IMR-90 (cell line): ENCODE data around the gene PNPLA5. TPM values are rescaled to one million over a fixed set of nuclear protein-coding genes. Genes with fewer than 3 reads are reported as not detected.

ENCODE experiments used
- ATAC-seq: fragments of 200-7000 bp; cut with Tn5 transposase; 2 replicates; pipeline ENCODE4 v1.9.1; 2020; ENCODE audit warnings: low read depth, mild to moderate bottlenecking, moderate library complexity
- BruUV-seq: library from RNA; stranded (reverse); fragments of 400-500 nt; replicated peaks from 2 replicates; lab custom pipeline; 2021; lab: Mats Ljungman, UMichigan
- CTCF ChIA-PET: fragments of 300-600 bp; formaldehyde crosslinking; extraction: SDS; loops from one replicate; lab custom pipeline; 2021; ENCODE audit warnings: antibody characterized with exemption; lab: Yijun Ruan, JAX
- POLR2A ChIA-PET: fragments of 300-600 bp; sonication (Branson Sonifier 250); formaldehyde crosslinking; loops from one replicate; lab custom pipeline; 2022; ENCODE audit warnings: antibody characterized with exemption; ENCODE audit not compliant: unreplicated experiment; lab: Charles Lee
- DNase-seq: peaks from one replicate; pipeline ENCODE4 v3.0.0; 2013
- H2AFZ ChIP-seq: replicated peaks from 2 replicates; pipeline ENCODE3; 2013; ENCODE audit warnings: low read length, mild to moderate bottlenecking; ENCODE audit not compliant: poor library complexity
- H2AK5ac ChIP-seq: 2 replicates; pipeline ENCODE4 v1.6.1; 2013; ENCODE audit warnings: low read depth, low read length, inconsistent platforms
- H2AK9ac ChIP-seq: replicated peaks from 2 replicates; pipeline ENCODE3; 2013; ENCODE audit warnings: mild to moderate bottlenecking, low read depth, low read length, moderate library complexity; ENCODE audit not compliant: poor library complexity
- H2BK120ac ChIP-seq: 2 replicates; pipeline ENCODE4 v1.6.1; 2013; ENCODE audit warnings: low read depth, low read length, inconsistent platforms
- H2BK15ac ChIP-seq: 3 replicates; pipeline ENCODE4 v1.6.1; 2013; ENCODE audit warnings: low read depth, low read length, inconsistent platforms
- H2BK20ac ChIP-seq: 2 replicates; pipeline ENCODE4 v1.6.1; 2013; ENCODE audit warnings: low read depth, mild to moderate bottlenecking, inconsistent platforms, low read length, moderate library complexity
- H2BK5ac ChIP-seq: 2 replicates; pipeline ENCODE4 v1.6.1; 2013; ENCODE audit warnings: mild to moderate bottlenecking, low read depth, low read length, inconsistent platforms; ENCODE audit not compliant: poor library complexity, severe bottlenecking
- H3K14ac ChIP-seq: replicated peaks from 2 replicates; pipeline ENCODE4 v1.6.1; 2013; ENCODE audit warnings: low read depth, low read length, inconsistent platforms
- H3K18ac ChIP-seq: 2 replicates; pipeline ENCODE4 v1.6.1; 2013; ENCODE audit warnings: low read depth, low read length, control low read depth
- H3K23ac ChIP-seq: 2 replicates; pipeline ENCODE4 v1.6.1; 2013; ENCODE audit warnings: low read depth, low read length, inconsistent platforms
- H3K27ac ChIP-seq: 2 replicates; pipeline ENCODE4 v1.5.1; 2013; ENCODE audit warnings: mild to moderate bottlenecking, control low read depth, low read length; ENCODE audit not compliant: insufficient read depth
- H3K27me3 ChIP-seq: 2 replicates; pipeline ENCODE4 v1.6.1; 2013; ENCODE audit warnings: low read length; ENCODE audit not compliant: control insufficient read depth, insufficient read depth
- H3K36me3 ChIP-seq: 2 replicates; pipeline ENCODE4 v1.6.1; 2013; ENCODE audit warnings: low read length, mixed read lengths; ENCODE audit not compliant: control insufficient read depth, insufficient read depth
- H3K4ac ChIP-seq: 2 replicates; pipeline ENCODE4 v1.6.1; 2013; ENCODE audit warnings: low read depth, low read length, inconsistent platforms
- H3K4me1 ChIP-seq: 2 replicates; pipeline ENCODE4 v1.6.1; 2013; ENCODE audit warnings: low read length, mixed read lengths; ENCODE audit not compliant: control insufficient read depth, insufficient read depth
- H3K4me2 ChIP-seq: 2 replicates; pipeline ENCODE4 v1.6.1; 2013; ENCODE audit warnings: low read depth, mild to moderate bottlenecking, control low read depth, low read length, moderate library complexity
- H3K4me3 ChIP-seq: 2 replicates; pipeline ENCODE4 v1.5.1; 2013; ENCODE audit warnings: low read depth, mild to moderate bottlenecking, control low read depth, low read length, moderate library complexity; ENCODE audit not compliant: insufficient read depth
- H3K56ac ChIP-seq: 2 replicates; pipeline ENCODE4 v1.6.1; 2013; ENCODE audit warnings: low read length, inconsistent platforms; ENCODE audit not compliant: insufficient read depth; ENCODE audit errors: extremely low read depth
- H3K79me1 ChIP-seq, 2 experiments: 2 replicates each; pipeline ENCODE4 v1.6.1; 2013; ENCODE audit warnings: low read length in 2 of 2, inconsistent platforms in 1 of 2, low read depth in 1 of 2
- H3K9ac ChIP-seq: 2 replicates; pipeline ENCODE4 v1.6.1; 2013; ENCODE audit warnings: low read depth, low read length, control low read depth
- H3K9me1 ChIP-seq: 2 replicates; pipeline ENCODE4 v1.6.1; 2013; ENCODE audit warnings: low read length, inconsistent platforms; ENCODE audit not compliant: insufficient read depth
- H3K9me3 ChIP-seq: 2 replicates; pipeline ENCODE4 v1.6.1; 2013; ENCODE audit warnings: low read length; ENCODE audit not compliant: control insufficient read depth, insufficient read depth
- H4K20me1 ChIP-seq: 2 replicates; pipeline ENCODE4 v1.6.1; 2013; ENCODE audit warnings: low read length, inconsistent platforms; ENCODE audit not compliant: insufficient read depth
- H4K5ac ChIP-seq: 2 replicates; pipeline ENCODE4 v1.6.1; 2013; ENCODE audit warnings: mild to moderate bottlenecking, low read depth, low read length, control low read depth
- H4K8ac ChIP-seq, 2 experiments: 2 replicates each; pipeline ENCODE4 v1.6.1; 2013; ENCODE audit warnings: low read depth in 2 of 2, low read length in 2 of 2, control low read depth in 1 of 2, inconsistent platforms in 1 of 2
- H4K91ac ChIP-seq: 2 replicates; pipeline ENCODE4 v1.6.1; 2013; ENCODE audit warnings: low read depth, low read length, inconsistent platforms; ENCODE audit not compliant: insufficient read depth
- BHLHE40 ChIP-seq: fragments of 150-350 bp; IDR thresholded peaks from 2 replicates; pipeline ENCODE4 v1.6.1; 2016; ENCODE audit warnings: mild to moderate bottlenecking, low read depth, low read length
- CEBPB ChIP-seq: IDR thresholded peaks from 2 replicates; pipeline ENCODE4 v1.6.1; 2012; ENCODE audit warnings: low read depth, low read length, improper control_type of control experiment
- CHD1 ChIP-seq: IDR thresholded peaks from 2 replicates; pipeline ENCODE4 v1.6.1; 2012; ENCODE audit warnings: low read depth, low read length, improper control_type of control experiment
- FOS ChIP-seq: fragments of 150-350 bp; IDR thresholded peaks from 2 replicates; pipeline ENCODE4 v1.6.1; 2016; ENCODE audit warnings: low read depth, low read length
- MAFK ChIP-seq: IDR thresholded peaks from 2 replicates; pipeline ENCODE4 v1.6.1; 2012; ENCODE audit warnings: low read depth, low read length, improper control_type of control experiment
- MAZ ChIP-seq: IDR thresholded peaks from 2 replicates; pipeline ENCODE4 v1.6.1; 2012; ENCODE audit warnings: low read depth, mild to moderate bottlenecking, low read length, improper control_type of control experiment, moderate library complexity, borderline replicate concordance
- MXI1 ChIP-seq: IDR thresholded peaks from 2 replicates; pipeline ENCODE4 v1.6.1; 2012; ENCODE audit warnings: low read depth, mild to moderate bottlenecking, low read length, moderate library complexity, borderline replicate concordance
- NFE2L2 ChIP-seq: fragments of 150-350 bp; IDR thresholded peaks from 2 replicates; pipeline ENCODE4 v1.6.1; 2016; ENCODE audit warnings: low read depth, mild to moderate bottlenecking, low read length
- POLR2A ChIP-seq: IDR thresholded peaks from 2 replicates; pipeline ENCODE4 v1.6.1; 2012; ENCODE audit warnings: mild to moderate bottlenecking, low read depth, low read length
- RAD21 ChIP-seq: IDR thresholded peaks from 2 replicates; pipeline ENCODE4 v1.6.1; 2012; ENCODE audit warnings: low read length, improper control_type of control experiment
- RCOR1 ChIP-seq: IDR thresholded peaks from 2 replicates; pipeline ENCODE4 v1.6.1; 2012; ENCODE audit warnings: mild to moderate bottlenecking, low read length, improper control_type of control experiment; ENCODE audit not compliant: insufficient replicate concordance
- RFX5 ChIP-seq: IDR thresholded peaks from 2 replicates; pipeline ENCODE4 v1.8.0; 2012; ENCODE audit warnings: low read depth, mild to moderate bottlenecking, low read length, moderate library complexity
- SMC3 ChIP-seq: fragments of 150-350 bp; IDR thresholded peaks from 2 replicates; pipeline ENCODE4 v1.6.1; 2016; ENCODE audit warnings: low read depth, mild to moderate bottlenecking, antibody characterized with exemption, low read length, moderate library complexity
- USF2 ChIP-seq: fragments of 150-350 bp; IDR thresholded peaks from 2 replicates; pipeline ENCODE4 v1.6.1; 2017; ENCODE audit warnings: mild to moderate bottlenecking, antibody characterized with exemption, low read length, low read depth
- WGBS, 2 experiments: methylation state at CpG; one replicate each; pipeline versions ENCODE4 v1.1.5 to v1.1.7; 2013; ENCODE audit warnings: missing lambda C conversion rate in 2 of 2; ENCODE audit not compliant: insufficient read length in 1 of 2; ENCODE audit errors: extremely low coverage in 2 of 2; 5-methylcytosine and 5-hydroxymethylcytosine counted together
- dilution Hi-C: fragments of 300-500 bp; cut with HindIII; formaldehyde crosslinking; loops from one replicate; pipeline ENCODE4 v1.14.3; 2018; ENCODE audit warnings: low sequenced_read_pairs; ENCODE audit not compliant: unreplicated experiment
- in situ Hi-C: fragments of 300-500 bp; cut with MboI; formaldehyde crosslinking; loops from 3 replicates; pipeline ENCODE4 v1.14.3; 2019; ENCODE audit warnings: low sequenced_read_pairs, inconsistent platforms, mixed read lengths
- intact Hi-C: fragments of 100-400 bp; cut with micrococcal nuclease; formaldehyde crosslinking; loops from 2 replicates; pipeline ENCODE4 v1.10.0; 2022
- polyA plus RNA-seq, 3 experiments: library from polyadenylated mRNA; depleted of rRNA; stranded (reverse); fragments of >200 nt; gene quantifications; 2 replicates each; pipeline ENCODE4 v1.2.3, GENCODE V29; 2012; ENCODE audit warnings: low replicate concordance in 1 of 3
- total RNA-seq: library from RNA; depleted of rRNA; stranded (reverse); fragments of >200 nt; gene quantifications from 2 replicates; pipeline ENCODE4 v1.2.3, GENCODE V29; 2012
- TF ChIP-seq, protein P1 (sequence below): fragments of 150-350 bp; IDR thresholded peaks from 2 replicates; pipeline ENCODE4 v1.6.1; 2016; ENCODE audit warnings: low read depth, mild to moderate bottlenecking, low read length, moderate library complexity, borderline replicate concordance
- TF ChIP-seq, protein P2 (sequence below): conservative IDR thresholded peaks from 2 replicates; pipeline ENCODE4 v1.5.1; 2012; ENCODE audit warnings: mild to moderate bottlenecking, low read depth, low read length, improper control_type of control experiment

The PNPLA5 gene
- total and polyA plus RNA-seq, 2 of the 4 experiments (the other 2 are of a cell fraction) = 0.18 to 0.44 TPM

- Histone ChIP-seq H3K9me3 (no peaks in the 10 kb centered on the region; the same call in 1 of the 2 replicates), H2BK120ac (no peak overlapping the region), H3K23ac (no peak overlapping the region), H3K4me3 (no peak overlapping the region), H3K18ac (no peak overlapping the region), H4K20me1 (no peaks in the 10 kb centered on the region), H2BK20ac (no peak overlapping the region), H3K27me3 (peaks cover 30% of the 10 kb centered on the region), H2BK5ac (no peak overlapping the region), H3K14ac (no peak overlapping the region), H2AK5ac (no peak overlapping the region), H2BK15ac (no peak overlapping the region), H3K36me3 (no peaks in the 10 kb centered on the region), H2AK9ac (no peak overlapping the region), H4K8ac (no peak overlapping the region), H4K91ac (no peak overlapping the region), H3K9ac (no peak overlapping the region), H3K4me2 (no peak overlapping the region), H3K9me1 (no peaks in the 10 kb centered on the region), H3K27ac (no peak overlapping the region), H3K4me1 (no peaks in the 10 kb centered on the region; the same call in 1 of the 2 replicates), H2AFZ (no peak overlapping the region), H4K5ac (no peak overlapping the region), H3K79me1 (no peaks in the 10 kb centered on the region), H3K56ac (no peak overlapping the region), H3K4ac (no peak overlapping the region)
- BruUV-seq = no TSS peak
- no peak for DNase-seq
- intact Hi-C loops (no loop called here), in situ Hi-C loops (no loop called here), dilution Hi-C loops (no loop called here)
- TF ChIP-seq POLR2A = no peak
- no peak for TF ChIP-seq CEBPB
- TF ChIP-seq CHD1 = no peak
- TF ChIP-seq, protein P1, sequence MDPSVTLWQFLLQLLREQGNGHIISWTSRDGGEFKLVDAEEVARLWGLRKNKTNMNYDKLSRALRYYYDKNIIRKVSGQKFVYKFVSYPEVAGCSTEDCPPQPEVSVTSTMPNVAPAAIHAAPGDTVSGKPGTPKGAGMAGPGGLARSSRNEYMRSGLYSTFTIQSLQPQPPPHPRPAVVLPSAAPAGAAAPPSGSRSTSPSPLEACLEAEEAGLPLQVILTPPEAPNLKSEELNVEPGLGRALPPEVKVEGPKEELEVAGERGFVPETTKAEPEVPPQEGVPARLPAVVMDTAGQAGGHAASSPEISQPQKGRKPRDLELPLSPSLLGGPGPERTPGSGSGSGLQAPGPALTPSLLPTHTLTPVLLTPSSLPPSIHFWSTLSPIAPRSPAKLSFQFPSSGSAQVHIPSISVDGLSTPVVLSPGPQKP = no peak
- no peak for TF ChIP-seq MAFK
- TF ChIP-seq RFX5 = no peak
- no peak for TF ChIP-seq USF2
- TF ChIP-seq SMC3 = no peak
- no peak for TF ChIP-seq RAD21
- no peak for TF ChIP-seq MXI1
- TF ChIP-seq RCOR1 = no peak
- no peak for TF ChIP-seq BHLHE40
- TF ChIP-seq NFE2L2 = no peak
- no peak for TF ChIP-seq FOS
- no peak for TF ChIP-seq MAZ
- TF ChIP-seq, protein P2, sequence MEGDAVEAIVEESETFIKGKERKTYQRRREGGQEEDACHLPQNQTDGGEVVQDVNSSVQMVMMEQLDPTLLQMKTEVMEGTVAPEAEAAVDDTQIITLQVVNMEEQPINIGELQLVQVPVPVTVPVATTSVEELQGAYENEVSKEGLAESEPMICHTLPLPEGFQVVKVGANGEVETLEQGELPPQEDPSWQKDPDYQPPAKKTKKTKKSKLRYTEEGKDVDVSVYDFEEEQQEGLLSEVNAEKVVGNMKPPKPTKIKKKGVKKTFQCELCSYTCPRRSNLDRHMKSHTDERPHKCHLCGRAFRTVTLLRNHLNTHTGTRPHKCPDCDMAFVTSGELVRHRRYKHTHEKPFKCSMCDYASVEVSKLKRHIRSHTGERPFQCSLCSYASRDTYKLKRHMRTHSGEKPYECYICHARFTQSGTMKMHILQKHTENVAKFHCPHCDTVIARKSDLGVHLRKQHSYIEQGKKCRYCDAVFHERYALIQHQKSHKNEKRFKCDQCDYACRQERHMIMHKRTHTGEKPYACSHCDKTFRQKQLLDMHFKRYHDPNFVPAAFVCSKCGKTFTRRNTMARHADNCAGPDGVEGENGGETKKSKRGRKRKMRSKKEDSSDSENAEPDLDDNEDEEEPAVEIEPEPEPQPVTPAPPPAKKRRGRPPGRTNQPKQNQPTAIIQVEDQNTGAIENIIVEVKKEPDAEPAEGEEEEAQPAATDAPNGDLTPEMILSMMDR = no peak
- ATAC-seq = no peak
- 64% methylated on average over 3 of the region's 4 CpGs; no CpG with 5 or more reads in 1 of the 2 experiments for WGBS, 2 experiments
- POLR2A ChIA-PET = no interaction called here
- CTCF ChIA-PET = no interaction called here
These were observed 4.4 kb downstream of the PNPLA5 start for GRCh38 chr22:43887391-43887790.
